ELF-1 (cell line): ENCODE measurements around the gene SRGAP2.
"Not testable (repeated sequence)": the region's sequence is repeated elsewhere in the genome, so short reads cannot be mapped to it uniquely, and the experiment has no call there.

Experiments used
- DNase-seq: peaks from one replicate; pipeline ENCODE4 v3.0.0-alpha.2; 2016; ENCODE audit warnings: low read depth, low spot score

Gene SRGAP2

GRCh38 chr1:206246129-206246886 is 43.0 kb downstream of the SRGAP2 start:
- DNase-seq: not testable (repeated sequence)

- DNase-seq: not testable (repeated sequence)
Measured at GRCh38 chr1:206250953-206251681, 47.8 kb downstream of the SRGAP2 start.

- DNase-seq: peak; percentile 6
Measured at GRCh38 chr1:206252680-206253335, 49.5 kb downstream of the SRGAP2 start.
